DLD1 (cell line): ENCODE measurements around the gene SLC44A3.
"Not testable (repeated sequence)": the region's sequence is repeated elsewhere in the genome, so short reads cannot be mapped to it uniquely, and the experiment has no call there.

ENCODE experiments used
- in situ Hi-C: cut with HindIII; loops from 2 replicates; pipeline ENCODE4 v1.10.0; 2017; ENCODE audit warnings: low sequenced_read_pairs

Gene SLC44A3

DNA sequence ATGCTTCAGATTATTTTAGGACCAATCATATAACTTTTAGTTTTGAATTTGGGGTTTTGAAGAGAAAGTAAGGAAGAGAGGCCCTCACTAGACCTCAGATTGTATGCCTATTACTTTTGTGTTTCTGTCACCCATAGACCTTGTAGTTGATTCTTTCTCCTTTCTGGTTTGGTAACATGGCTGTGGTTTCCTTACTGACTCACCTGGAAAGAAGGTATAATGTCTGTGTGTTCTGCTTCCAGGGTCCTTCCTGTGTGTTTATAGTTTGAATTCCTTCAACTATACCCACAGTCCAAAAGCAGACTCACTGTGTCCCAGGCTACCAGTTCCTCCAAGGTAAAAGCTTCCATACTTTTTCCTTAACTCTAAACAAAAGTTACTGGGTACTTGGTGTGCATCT lies 8.1 kb downstream of the SLC44A3 start:
- in situ Hi-C loops: no loop called here

DNA sequence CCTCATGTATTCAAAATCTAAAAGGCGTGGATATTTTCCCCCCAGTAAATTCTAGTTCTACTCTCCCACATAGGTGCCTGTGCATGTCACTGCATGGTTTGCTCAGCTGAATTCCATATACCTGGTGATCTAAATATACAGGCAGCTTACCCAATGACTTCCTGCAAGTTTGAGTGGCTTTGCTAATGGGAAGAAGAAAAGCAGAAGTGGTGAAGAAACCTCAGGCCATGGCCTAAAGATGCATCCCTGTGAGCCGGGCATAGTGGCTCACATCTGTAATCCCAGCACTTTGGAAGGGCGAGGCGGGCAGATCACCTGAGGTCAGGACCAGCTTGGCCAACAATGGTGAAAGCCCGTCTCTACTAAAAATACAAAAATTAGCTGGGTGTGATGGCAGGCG lies 11.5 kb downstream of the SLC44A3 start:
- in situ Hi-C loops: no loop called here

DNA sequence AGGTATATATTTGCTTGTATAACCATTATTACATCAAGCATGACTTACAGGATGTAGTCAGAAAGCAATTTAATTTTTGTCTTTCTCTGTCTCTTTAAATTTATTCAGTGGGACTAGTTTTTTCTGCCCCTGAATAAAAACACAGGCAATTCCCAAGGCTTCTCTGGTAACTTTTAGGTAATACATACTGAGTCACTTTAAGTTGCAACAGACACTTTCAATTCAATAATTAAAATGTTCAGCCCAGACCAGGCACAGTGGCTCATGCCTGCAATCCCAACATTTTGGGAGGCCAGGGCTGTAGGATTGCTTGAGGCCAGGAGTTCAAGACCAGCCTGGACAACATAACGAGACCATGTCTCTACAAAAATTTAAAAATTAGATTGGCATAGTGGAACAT lies 12.3 kb downstream of the SLC44A3 start:
- in situ Hi-C loops: no loop called here

DNA sequence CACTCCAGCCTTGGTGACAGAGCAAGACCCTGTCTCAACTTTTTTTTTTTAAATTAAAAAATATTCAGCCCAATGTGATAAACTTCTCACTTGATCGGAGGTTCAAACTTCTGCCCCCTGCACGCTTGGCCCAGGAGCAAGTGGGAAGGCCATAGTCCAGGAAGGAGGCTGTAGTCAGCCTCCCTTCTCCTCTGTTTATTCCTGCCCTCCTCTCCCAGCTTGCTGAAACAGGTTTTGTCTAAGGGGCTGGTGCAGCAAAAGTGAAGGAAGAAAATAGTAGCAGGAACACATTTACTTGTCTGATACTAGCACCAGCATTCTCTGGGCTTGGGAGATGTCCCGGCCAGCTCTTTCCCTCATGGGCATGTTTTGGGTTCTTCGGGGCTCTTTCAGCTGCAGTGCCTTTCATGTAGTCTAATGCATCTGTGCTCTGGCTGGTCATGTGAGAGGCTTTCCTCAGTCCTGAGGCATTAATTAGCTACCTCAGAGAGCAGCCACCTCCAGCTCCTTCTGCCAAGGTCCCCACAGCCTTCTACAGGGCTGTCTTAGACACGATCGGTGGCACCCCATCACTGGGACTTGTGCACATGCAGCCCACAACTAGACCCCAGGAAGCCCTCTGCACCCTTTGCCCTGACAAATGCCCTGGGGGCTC lies 12.9 kb downstream of the SLC44A3 start:
- in situ Hi-C loops: no loop called here

DNA sequence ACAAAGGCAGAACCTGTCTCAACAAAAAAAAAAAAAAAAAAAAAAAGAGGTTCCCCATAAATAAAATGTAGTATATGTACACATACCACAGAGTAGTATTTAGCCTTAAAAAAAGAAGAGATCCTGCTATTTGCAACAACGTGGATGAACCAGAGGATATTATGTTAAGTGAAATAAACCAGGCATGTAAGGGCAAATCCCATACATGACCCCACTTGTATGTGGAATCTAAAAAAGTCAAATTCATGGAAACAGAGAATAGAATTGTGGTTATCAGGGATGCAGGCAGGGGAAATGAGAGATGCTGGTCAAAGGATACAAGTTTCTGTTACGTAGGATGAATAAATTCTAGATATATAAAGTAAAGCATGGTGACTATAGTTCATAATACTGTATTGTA lies 16.7 kb downstream of the SLC44A3 start:
- in situ Hi-C loops: no loop called here

DNA sequence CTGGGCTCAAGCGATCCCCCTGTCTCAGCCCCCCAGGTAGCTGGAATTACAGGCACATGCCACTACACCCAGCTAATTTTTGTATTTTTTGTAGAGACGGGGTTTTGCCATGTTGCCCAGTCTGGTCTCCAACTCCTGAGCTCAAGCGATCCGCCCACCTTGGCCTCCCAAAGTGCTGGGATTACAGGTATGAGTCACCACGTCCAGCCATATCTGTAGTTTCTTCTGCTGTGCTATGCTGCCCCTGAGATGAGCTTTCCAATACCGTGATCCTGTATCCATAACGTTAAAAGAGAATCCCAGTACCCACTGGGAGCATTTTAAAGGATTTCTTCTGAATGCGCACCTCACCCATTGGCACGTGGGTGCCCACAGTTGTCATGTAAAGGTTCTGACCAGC lies 20.2 kb downstream of the SLC44A3 start:
- in situ Hi-C loops: not testable (repeated sequence)

DNA sequence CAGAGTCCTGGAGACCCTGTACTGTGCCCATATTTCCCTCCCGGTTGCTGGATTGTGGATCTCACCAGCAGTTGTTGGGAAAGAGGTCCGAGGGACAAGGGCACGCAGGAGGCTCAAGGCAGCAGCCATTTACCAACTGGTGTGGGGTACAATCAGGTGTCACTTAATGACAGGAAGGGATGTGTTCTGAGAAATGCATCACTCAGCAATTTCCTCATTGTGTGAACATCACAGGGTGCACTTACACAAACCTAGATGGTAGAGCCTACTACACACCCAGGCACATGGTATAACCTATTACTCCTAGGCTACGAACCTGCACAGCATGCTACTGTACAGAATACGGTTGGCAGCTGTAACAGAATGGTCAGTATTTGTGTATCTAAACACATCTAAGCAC lies 20.7 kb downstream of the SLC44A3 start:
- in situ Hi-C loops: no loop called here

DNA sequence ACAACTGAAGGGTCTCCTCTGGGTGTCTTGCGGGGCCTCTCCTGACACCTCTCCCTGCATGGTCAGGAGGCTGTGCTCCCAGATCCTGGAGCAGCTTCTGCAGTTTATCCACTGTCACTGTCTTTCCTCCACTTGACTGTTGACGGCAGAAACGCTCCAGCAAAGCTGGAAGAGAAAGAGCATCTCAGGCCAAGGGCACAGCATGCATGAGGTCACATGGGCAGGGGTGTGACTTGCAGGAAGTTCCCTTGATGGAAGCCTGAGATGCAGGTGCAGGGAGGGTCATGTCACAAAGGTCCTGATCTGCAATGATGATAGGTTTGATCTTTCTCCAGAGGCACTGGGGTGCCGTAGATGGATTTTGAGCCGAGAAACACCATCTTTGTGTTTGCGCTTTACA lies 23.3 kb downstream of the SLC44A3 start:
- in situ Hi-C loops: no loop called here

DNA sequence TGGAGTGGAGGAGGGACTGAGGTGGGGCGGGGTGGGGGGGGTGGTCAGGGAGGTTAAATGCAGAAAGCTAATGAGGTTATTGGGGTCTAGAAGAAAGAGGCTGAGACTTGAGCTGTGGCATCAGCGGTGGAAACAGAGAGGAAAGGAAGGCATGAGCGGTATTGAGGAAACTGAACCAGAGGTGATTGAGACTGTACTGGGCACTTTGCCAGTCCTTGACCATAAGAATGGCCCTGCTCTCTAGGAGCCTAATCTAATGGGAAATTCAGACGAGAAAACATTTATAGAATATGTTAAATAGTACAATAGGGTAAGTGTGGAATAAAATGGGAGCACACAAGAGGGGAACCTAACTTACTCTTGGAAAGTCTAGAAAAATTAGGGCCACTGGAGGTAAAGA lies 23.7 kb downstream of the SLC44A3 start:
- in situ Hi-C loops: no loop called here

DNA sequence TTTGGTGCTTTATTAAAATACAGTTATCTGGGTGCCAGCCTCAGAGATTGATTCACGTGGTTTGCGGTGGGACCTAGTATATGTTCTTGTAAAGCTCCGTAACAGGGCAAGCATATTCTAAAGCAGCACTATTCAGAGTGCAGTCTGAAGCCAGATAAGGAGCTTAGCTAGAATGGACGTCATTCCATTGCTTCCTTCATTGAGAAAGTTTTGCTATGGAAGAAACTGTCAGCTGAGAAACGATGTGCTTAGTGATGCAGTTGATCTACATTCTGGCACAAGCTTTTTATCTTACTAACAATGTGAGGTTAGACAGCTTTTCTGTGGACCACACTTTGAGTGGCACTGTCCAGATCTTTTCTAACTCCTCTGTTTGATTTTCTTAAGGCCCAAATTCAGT lies 26.2 kb downstream of the SLC44A3 start:
- in situ Hi-C loops: no loop called here

DNA sequence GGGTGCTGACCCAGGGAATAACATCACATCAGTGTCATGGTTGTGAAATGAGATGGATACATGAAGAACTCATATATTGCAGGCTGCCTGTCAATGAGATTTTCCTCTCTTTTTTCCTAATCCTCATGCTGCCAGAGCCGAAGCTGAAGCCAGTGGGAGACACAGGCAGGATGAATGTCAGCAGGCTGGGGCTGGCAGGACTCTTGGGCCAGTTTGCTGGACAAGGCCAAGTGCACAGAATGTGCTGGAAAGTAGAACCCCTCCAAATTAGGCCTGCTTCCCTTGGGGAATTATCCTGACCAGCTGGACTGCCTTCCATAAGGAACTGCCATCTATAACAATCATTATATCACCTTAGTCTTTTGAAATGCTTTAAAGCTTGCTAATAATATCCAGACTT lies 31.4 kb downstream of the SLC44A3 start:
- in situ Hi-C loops: loop anchor here (25.0 kb wide), 1 partner anchor 186 kb away; no protein-coding TSS in a partner anchor

DNA sequence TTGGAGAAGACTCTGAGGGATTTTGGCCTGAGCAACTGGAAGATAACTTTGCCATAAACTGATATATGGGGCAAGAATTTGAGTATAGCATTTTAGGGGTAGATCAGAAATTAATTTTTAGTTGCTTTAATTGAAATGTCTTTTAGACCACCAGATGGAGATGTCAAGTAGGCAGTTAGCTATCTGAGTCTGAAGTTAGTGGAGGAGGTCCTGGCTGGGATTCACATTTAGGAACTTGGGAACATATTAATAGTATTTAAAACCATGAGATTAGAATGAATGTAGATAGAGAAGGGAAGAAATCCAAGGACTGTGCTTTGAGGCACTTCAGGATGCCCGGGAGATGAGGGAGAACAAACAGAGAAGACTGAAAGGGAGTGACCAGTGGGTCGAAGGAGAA lies 32.6 kb downstream of the SLC44A3 start:
- in situ Hi-C loops: loop anchor here (25.0 kb wide), 1 partner anchor 185 kb away; no protein-coding TSS in a partner anchor

DNA sequence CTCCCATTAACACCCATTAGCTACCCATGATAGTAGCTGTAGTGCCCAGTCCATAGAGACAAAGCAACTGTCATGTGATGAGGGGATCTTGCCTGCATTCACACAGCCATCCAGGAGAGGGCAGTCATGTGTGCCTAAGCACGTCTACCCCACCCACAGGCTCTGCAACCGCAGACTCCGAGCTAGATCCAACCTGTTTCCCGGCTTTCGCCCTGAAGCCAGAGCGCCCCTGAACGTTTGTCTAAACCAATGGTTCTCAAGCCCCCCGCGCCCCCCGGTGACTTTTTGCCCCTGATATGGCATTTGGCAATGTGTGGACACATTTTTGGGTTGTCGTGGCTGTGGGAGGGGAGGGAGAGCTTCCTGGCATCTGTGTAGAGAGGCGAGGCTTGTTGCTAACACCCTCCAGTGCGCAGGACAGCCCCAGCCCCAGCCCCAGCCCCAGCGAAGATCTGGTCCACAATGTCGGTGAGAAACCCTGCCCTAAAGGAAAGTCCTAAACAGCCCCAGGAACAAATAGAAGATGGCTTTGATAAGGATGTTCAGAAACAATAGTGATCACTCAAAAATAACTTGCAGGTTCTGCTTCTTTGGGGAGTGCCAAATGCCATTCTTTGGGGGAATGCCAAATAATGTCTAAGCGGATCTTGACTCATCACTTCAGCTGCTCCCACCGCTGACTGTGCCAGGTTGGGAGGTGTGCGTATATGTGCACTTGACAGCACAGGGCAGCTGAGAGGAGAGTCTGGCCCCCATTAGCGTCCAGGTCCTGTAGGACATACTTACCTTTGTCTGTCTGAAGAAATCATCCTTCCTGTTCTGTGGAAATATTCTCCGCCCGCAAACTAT lies 34.5 kb downstream of the SLC44A3 start:
- in situ Hi-C loops: loop anchor here (25.0 kb wide), 1 partner anchor 183 kb away; no protein-coding TSS in a partner anchor

DNA sequence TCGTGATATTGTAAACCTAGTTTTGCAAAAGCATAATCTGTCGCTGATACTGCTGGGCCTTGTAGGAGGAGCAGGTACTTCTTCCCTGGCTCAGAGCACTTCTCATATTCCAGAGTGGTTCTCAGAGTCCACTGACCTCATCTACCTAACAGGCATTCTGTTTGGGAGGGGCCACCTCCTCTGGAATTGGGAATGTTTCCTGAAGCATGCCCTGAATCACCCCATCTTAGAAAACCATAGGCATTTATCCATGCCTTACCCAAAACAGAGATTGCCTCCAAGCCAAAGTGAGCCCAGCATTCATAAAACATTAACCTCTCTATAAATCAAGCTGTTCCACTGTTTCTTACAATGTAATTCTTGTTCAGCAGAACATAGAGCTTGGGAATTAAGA lies 35.1 kb downstream of the SLC44A3 start:
- in situ Hi-C loops: loop anchor here (25.0 kb wide), 1 partner anchor 182 kb away; no protein-coding TSS in a partner anchor

DNA sequence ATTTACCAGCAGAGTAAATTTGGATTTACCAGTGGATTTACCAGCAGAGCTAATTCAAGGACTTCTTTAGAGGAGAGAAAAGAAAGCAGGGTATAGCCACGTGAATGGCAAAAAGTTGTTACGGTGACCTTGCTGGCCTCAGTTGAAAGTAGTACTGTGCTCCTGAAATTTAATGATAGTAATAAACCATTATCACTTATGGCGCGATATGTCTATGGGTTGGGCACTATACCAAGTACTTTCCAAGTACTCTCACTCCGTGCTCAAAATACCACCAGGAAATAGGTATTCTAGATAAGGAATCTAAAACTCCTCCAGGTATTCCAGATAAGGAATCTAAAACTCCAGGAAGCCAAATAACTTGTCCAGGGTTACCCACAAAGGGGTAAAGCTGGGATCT lies 35.8 kb downstream of the SLC44A3 start:
- in situ Hi-C loops: loop anchor here (25.0 kb wide), 1 partner anchor 181 kb away; no protein-coding TSS in a partner anchor

DNA sequence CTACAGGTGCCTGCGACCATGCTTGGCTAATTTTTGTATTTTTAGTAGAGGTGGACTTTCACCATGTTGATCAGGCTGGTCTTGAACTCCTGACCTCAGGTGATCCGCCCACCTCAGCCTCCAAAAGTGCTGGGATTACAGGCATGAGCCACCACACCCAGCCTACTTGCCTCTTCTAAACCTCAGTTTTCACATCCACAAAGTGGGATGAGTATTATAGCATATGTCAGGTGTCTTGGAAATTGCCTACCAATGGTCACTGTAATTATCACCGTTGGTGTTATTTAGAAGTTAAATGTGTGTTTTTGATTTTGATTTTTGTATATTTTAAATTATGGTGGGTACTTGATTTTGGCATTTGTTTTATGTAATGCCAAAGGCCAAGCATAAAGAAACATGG lies 36.7 kb downstream of the SLC44A3 start:
- in situ Hi-C loops: loop anchor here (25.0 kb wide), 1 partner anchor 180 kb away; no protein-coding TSS in a partner anchor

DNA sequence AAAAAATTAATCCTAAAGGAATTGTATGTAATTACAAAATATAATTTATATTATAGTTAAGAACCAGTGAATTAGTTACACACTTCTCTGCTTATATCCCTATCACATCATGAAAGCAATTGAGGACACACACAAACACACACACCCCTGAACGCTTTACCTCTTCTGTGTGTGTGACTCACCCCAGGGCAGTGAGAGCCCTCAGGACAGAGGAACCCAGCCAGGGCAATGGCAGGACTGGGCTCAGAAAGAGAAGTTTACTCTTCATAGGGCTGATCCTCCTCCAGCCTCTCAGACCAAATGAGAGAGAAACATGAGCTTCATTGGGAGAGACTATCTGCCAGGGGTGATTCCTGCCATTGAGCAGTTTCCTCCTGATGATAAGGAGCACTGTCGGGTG lies 38.1 kb downstream of the SLC44A3 start:
- in situ Hi-C loops: loop anchor here (25.0 kb wide), 1 partner anchor 179 kb away; no protein-coding TSS in a partner anchor

DNA sequence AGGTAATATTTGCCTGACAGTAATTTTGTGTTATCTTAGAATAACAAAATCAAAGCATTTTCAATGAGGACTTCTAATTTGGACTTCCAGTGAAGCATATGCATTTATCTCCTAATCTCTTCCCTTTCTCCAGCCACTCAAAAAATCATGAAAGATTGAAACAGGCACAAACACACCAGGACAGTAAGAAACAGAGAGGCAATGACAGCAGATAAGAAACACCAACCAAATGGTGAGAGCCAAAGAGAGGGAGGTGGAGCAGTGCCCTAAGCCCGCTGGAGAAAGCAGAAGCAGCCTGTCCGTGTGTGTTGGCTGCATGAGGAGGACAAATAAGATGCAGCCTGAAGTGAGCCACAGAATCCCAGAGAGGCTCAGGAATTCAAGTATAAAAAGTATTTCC lies 39.0 kb downstream of the SLC44A3 start:
- in situ Hi-C loops: loop anchor here (25.0 kb wide), 1 partner anchor 178 kb away; no protein-coding TSS in a partner anchor

DNA sequence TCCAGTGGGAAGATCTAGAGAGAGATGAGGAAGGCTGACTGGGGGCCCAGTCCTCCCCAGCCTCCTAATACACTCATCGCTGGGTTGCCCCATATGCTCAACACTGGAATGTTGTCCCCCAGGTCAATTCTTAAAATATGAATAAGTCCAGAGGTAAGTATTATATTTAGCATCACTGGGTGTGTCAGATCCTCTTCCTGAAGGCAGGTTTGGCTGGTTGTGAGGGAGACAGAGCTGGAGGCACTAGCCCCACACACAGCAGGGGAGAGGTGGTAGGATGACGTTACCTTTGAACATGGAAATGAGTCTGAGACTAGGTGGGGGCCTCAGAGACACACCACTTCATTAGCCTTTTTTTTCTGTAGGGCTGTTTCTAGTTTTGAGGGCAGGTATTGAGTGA lies 42.6 kb downstream of the SLC44A3 start:
- in situ Hi-C loops: loop anchor here (25.0 kb wide), 1 partner anchor 175 kb away; no protein-coding TSS in a partner anchor

DNA sequence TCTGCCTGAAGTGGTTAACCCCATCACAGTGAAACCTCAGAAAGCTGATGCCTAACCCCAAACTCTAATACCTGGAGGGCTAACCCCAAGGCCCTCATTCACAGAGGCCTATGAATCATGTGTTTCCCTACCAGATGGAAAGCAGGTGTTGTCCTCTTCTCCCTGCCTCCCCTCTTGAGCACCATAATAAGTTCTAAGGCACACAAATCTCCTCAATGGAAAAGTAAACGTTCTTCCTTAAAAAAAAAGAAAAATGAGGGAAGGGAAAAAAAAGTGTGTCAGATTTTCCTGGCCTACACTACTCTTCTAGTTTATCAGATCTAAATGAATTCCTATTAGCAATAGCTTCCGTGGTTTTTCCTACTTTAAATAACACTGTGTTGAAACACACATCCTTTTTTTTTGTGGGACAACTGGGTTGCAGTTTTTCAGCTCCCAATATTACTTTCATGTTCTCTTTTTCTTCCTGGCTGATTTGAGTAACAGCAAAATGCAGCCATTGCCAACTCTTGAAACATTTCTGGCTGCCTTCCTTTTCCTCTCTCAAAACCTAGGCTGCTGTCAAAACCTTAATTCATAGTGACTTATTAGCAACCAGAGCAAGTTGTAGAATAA lies 43.2 kb downstream of the SLC44A3 start:
- in situ Hi-C loops: loop anchor here (25.0 kb wide), 1 partner anchor 174 kb away; no protein-coding TSS in a partner anchor

DNA sequence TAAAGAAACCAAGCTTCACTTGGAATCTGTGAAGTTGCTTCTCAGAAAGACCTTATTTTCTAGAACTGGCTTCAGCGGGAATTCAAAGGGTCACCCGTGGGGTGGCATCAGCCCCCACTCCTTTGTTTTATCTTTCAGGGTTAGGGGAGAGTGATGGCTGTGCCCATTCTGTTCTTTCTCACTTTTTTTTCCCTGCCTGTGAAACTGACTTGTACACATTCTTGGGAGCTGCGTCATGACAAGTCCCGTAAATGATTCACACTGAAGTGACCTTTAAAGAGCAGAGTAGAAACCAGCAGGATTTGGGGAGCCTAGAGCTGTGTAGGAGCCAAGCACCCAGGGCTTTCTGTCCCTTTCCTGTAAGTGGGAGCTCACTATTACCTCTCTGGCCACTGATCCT lies 43.8 kb downstream of the SLC44A3 start:
- in situ Hi-C loops: loop anchor here (25.0 kb wide), 1 partner anchor 173 kb away; no protein-coding TSS in a partner anchor
